Measurements from ENCODE around the gene NUB1. TPM values are rescaled to one million over a fixed set of nuclear protein-coding genes. Genes with fewer than 3 reads are reported as not detected.

The NUB1 gene
- polyA plus RNA-seq, 1 donor (not counting 4 experiments of a cell fraction or from before 2014, with no cell fraction given): 34.6 TPM

GRCh38 chr7:151347200-151347599, 5.6 kb downstream of the NUB1 start:
- TF ChIP-seq EZH2 (IDR thresholded peaks at IDR 0.05; ENCODE audit: low read length): no peak
- Histone ChIP-seq H3K4me1 (ENCODE audit: control insufficient read depth, extremely low read depth, insufficient read depth, low read length) (peaks cover 3% of the 10 kb centered on the region), H3K36me3 (ENCODE audit: control insufficient read depth in 2 of 2, extremely low read depth in 1 of 2, insufficient read depth in 2 of 2, low read length in 2 of 2) (peaks cover 12 to 15% of the 10 kb centered on the region in 2 experiments)

GRCh38 chr7:151348970-151349369, 7.4 kb downstream of the NUB1 start:
- TF ChIP-seq, protein P1, sequence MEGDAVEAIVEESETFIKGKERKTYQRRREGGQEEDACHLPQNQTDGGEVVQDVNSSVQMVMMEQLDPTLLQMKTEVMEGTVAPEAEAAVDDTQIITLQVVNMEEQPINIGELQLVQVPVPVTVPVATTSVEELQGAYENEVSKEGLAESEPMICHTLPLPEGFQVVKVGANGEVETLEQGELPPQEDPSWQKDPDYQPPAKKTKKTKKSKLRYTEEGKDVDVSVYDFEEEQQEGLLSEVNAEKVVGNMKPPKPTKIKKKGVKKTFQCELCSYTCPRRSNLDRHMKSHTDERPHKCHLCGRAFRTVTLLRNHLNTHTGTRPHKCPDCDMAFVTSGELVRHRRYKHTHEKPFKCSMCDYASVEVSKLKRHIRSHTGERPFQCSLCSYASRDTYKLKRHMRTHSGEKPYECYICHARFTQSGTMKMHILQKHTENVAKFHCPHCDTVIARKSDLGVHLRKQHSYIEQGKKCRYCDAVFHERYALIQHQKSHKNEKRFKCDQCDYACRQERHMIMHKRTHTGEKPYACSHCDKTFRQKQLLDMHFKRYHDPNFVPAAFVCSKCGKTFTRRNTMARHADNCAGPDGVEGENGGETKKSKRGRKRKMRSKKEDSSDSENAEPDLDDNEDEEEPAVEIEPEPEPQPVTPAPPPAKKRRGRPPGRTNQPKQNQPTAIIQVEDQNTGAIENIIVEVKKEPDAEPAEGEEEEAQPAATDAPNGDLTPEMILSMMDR (optimal IDR thresholded peaks at IDR 0.05 in 1 of 3, IDR thresholded peaks at IDR 0.05 in 1 of 3, conservative IDR thresholded peaks at IDR 0.05 in 1 of 3; ENCODE audit: extremely low read depth in 1 of 3, insufficient read depth in 2 of 3, low read length in 3 of 3): no peak
- TF ChIP-seq EZH2 (IDR thresholded peaks at IDR 0.05; ENCODE audit: low read length): no peak
- Histone ChIP-seq H3K27me3 (ENCODE audit: control insufficient read depth, extremely low read depth, insufficient read depth, low read length) (no peaks in the 10 kb centered on the region), H3K9me1 (ENCODE audit: control insufficient read depth, extremely low read depth, insufficient read depth, low read length) (no peaks in the 10 kb centered on the region), H3K4me1 (ENCODE audit: control insufficient read depth, extremely low read depth, insufficient read depth, low read length) (no peaks in the 10 kb centered on the region), H3K9me3 (ENCODE audit: control insufficient read depth, low read depth, low read length) (no peaks in the 10 kb centered on the region), H3K27ac (ENCODE audit: control insufficient read depth, insufficient read depth, low read length) (no peak overlapping the region), H3K4me3 (ENCODE audit: control insufficient read depth in 2 of 3, extremely low read depth in 1 of 3, insufficient read depth in 2 of 3, low read depth in 1 of 3, low read length in 3 of 3) (no peak overlapping the region), H2AFZ (ENCODE audit: control insufficient read depth, low read length) (no peak overlapping the region), H3K36me3 (ENCODE audit: control insufficient read depth in 2 of 2, extremely low read depth in 1 of 2, insufficient read depth in 2 of 2, low read length in 2 of 2) (peaks cover 18 to 21% of the 10 kb centered on the region in 2 experiments), H3K79me2 (ENCODE audit: control insufficient read depth, insufficient read depth, low read length) (no peaks in the 10 kb centered on the region), H3K9ac (ENCODE audit: control insufficient read depth, extremely low read depth, insufficient read depth, low read length) (no peak overlapping the region), H4K20me1 (ENCODE audit: control insufficient read depth, extremely low read depth, insufficient read depth, low read length) (peaks cover 3% of the 10 kb centered on the region), H3K4me2 (ENCODE audit: control insufficient read depth, extremely low read depth, insufficient read depth, low read depth, low read length) (no peak overlapping the region)
- FAIRE-seq: no peak
- no peak for DNase-seq (ENCODE audit: low read depth, low spot score)
- dilution Hi-C loops (cut with MboI; ENCODE audit: extremely low pct_ligation_motif_present, low sequenced_read_pairs): no loop called here

More at GRCh38 chr7:151347200-151347599, 5.6 kb downstream of the NUB1 start:
- no peak for FAIRE-seq
- Histone ChIP-seq H3K9me3 (ENCODE audit: control insufficient read depth, low read depth, low read length) (no peaks in the 10 kb centered on the region), H3K79me2 (ENCODE audit: control insufficient read depth, insufficient read depth, low read length) (peaks cover 12% of the 10 kb centered on the region), H3K27me3 (ENCODE audit: control insufficient read depth, extremely low read depth, insufficient read depth, low read length) (no peaks in the 10 kb centered on the region), H4K20me1 (ENCODE audit: control insufficient read depth, extremely low read depth, insufficient read depth, low read length) (peaks cover 3% of the 10 kb centered on the region), H2AFZ (ENCODE audit: control insufficient read depth, low read length) (no peak overlapping the region), H3K27ac (ENCODE audit: control insufficient read depth, insufficient read depth, low read length) (no peak overlapping the region), H3K9ac (ENCODE audit: control insufficient read depth, extremely low read depth, insufficient read depth, low read length) (no peak overlapping the region), H3K4me3 (ENCODE audit: control insufficient read depth in 2 of 3, extremely low read depth in 1 of 3, insufficient read depth in 2 of 3, low read depth in 1 of 3, low read length in 3 of 3) (no peak overlapping the region), H3K9me1 (ENCODE audit: control insufficient read depth, extremely low read depth, insufficient read depth, low read length) (no peaks in the 10 kb centered on the region), H3K4me2 (ENCODE audit: control insufficient read depth, extremely low read depth, insufficient read depth, low read depth, low read length) (no peak overlapping the region)
- no peak for DNase-seq (ENCODE audit: low read depth, low spot score)
- dilution Hi-C loops (cut with MboI; ENCODE audit: extremely low pct_ligation_motif_present, low sequenced_read_pairs): no loop called here

GRCh38 chr7:151349507-151349853, 7.9 kb downstream of the NUB1 start:
- DNase-seq (ENCODE audit: low read depth, low spot score) (no peak), FAIRE-seq (no peak)
- Histone ChIP-seq H3K4me2 (ENCODE audit: control insufficient read depth, extremely low read depth, insufficient read depth, low read depth, low read length) (no peak overlapping the region), H3K79me2 (ENCODE audit: control insufficient read depth, insufficient read depth, low read length) (no peaks in the 10 kb centered on the region), H3K36me3 (ENCODE audit: control insufficient read depth in 2 of 2, extremely low read depth in 1 of 2, insufficient read depth in 2 of 2, low read length in 2 of 2) (peaks cover 18 to 21% of the 10 kb centered on the region in 2 experiments), H3K9ac (ENCODE audit: control insufficient read depth, extremely low read depth, insufficient read depth, low read length) (no peak overlapping the region), H3K4me3 (ENCODE audit: control insufficient read depth in 2 of 3, extremely low read depth in 1 of 3, insufficient read depth in 2 of 3, low read depth in 1 of 3, low read length in 3 of 3) (no peak overlapping the region), H2AFZ (ENCODE audit: control insufficient read depth, low read length) (no peak overlapping the region), H3K27ac (ENCODE audit: control insufficient read depth, insufficient read depth, low read length) (no peak overlapping the region), H3K9me3 (ENCODE audit: control insufficient read depth, low read depth, low read length) (no peaks in the 10 kb centered on the region), H3K27me3 (ENCODE audit: control insufficient read depth, extremely low read depth, insufficient read depth, low read length) (no peaks in the 10 kb centered on the region), H4K20me1 (ENCODE audit: control insufficient read depth, extremely low read depth, insufficient read depth, low read length) (peaks cover 3% of the 10 kb centered on the region), H3K9me1 (ENCODE audit: control insufficient read depth, extremely low read depth, insufficient read depth, low read length) (no peaks in the 10 kb centered on the region), H3K4me1 (ENCODE audit: control insufficient read depth, extremely low read depth, insufficient read depth, low read length) (no peaks in the 10 kb centered on the region)
- dilution Hi-C loops (cut with MboI; ENCODE audit: extremely low pct_ligation_motif_present, low sequenced_read_pairs): no loop called here
- TF ChIP-seq EZH2 (IDR thresholded peaks at IDR 0.05; ENCODE audit: low read length): no peak
- TF ChIP-seq, protein P1 (optimal IDR thresholded peaks at IDR 0.05 in 1 of 3, IDR thresholded peaks at IDR 0.05 in 1 of 3, conservative IDR thresholded peaks at IDR 0.05 in 1 of 3; ENCODE audit: extremely low read depth in 1 of 3, insufficient read depth in 2 of 3, low read length in 3 of 3): no peak
